Measurements from ENCODE around the gene IL12RB1.

- no peak for TF ChIP-seq CTCF (IDR thresholded peaks at IDR 0.05 in 8 of 11, conservative IDR thresholded peaks at IDR 0.05 in 3 of 11)
- TF ChIP-seq POLR2A (IDR thresholded peaks at IDR 0.05), result no peak
- TF ChIP-seq POLR2AphosphoS5 (IDR thresholded peaks at IDR 0.05), result peak in 1 of 3 donors; percentile 22
These were observed 17.4 kb downstream of the IL12RB1 start for GRCh38 chr19:18069383-18069782.
